A673 (cell line): Measurements from ENCODE around the gene BCAS1. TPM values are rescaled to one million over a fixed set of nuclear protein-coding genes. Genes with fewer than 3 reads are reported as not detected.

Source experiments
- BruUV-seq: library from RNA; stranded (reverse); fragments of 400-500 nt; replicated peaks from 2 replicates; lab custom pipeline; 2021; lab: Mats Ljungman, UMichigan
- CTCF ChIA-PET: fragments of 300-600 bp; sonication (Branson Sonifier 250); formaldehyde crosslinking; loops from one replicate; lab custom pipeline; 2022; ENCODE audit warnings: antibody characterized with exemption; lab: Charles Lee
- POLR2A ChIA-PET: fragments of 300-600 bp; sonication (Branson Sonifier 250); formaldehyde crosslinking; loops from one replicate; lab custom pipeline; 2022; ENCODE audit warnings: antibody characterized with exemption; ENCODE audit not compliant: low non-redundant PET; lab: Charles Lee
- DNase-seq: peaks from one replicate; pipeline ENCODE4 v3.0.0-alpha.2; 2015; ENCODE audit warnings: low spot score
- H3K27ac ChIP-seq: fragments of 200-600 bp; sonication (generic); 2 replicates; pipeline ENCODE4 v1.5.1; 2016; ENCODE audit warnings: mixed run types, low read depth, mild to moderate bottlenecking, mixed read lengths, antibody characterized with exemption, low read length; ENCODE audit not compliant: poor library complexity, severe bottlenecking
- H3K27me3 ChIP-seq: fragments of 200-600 bp; sonication (generic); replicated peaks from 2 replicates; pipeline ENCODE4 v1.6.1; 2017; ENCODE audit warnings: mixed run types, low read depth, mild to moderate bottlenecking, mixed read lengths, antibody characterized with exemption, low read length; ENCODE audit not compliant: insufficient read depth, poor library complexity
- H3K36me3 ChIP-seq: fragments of 200-600 bp; sonication (generic); 2 replicates; pipeline ENCODE4 v1.6.1; 2016; ENCODE audit warnings: mixed run types, mild to moderate bottlenecking, mixed read lengths, antibody characterized with exemption, low read length; ENCODE audit not compliant: insufficient read depth, poor library complexity, severe bottlenecking
- H3K4me1 ChIP-seq: fragments of 200-600 bp; sonication (generic); 2 replicates; pipeline ENCODE4 v1.6.1; 2017; ENCODE audit warnings: mixed run types, mild to moderate bottlenecking, mixed read lengths, antibody characterized with exemption, low read length; ENCODE audit not compliant: insufficient read depth, poor library complexity, severe bottlenecking
- H3K4me3 ChIP-seq: fragments of 200-600 bp; sonication (generic); 2 replicates; pipeline ENCODE4 v1.5.1; 2016; ENCODE audit warnings: low read depth, mixed run types, mild to moderate bottlenecking, mixed read lengths, low read length; ENCODE audit not compliant: poor library complexity, severe bottlenecking
- H3K9me3 ChIP-seq: fragments of 200-600 bp; sonication (generic); 2 replicates; pipeline ENCODE4 v1.6.1; 2016; ENCODE audit warnings: mixed run types, low read depth, mild to moderate bottlenecking, mixed read lengths, antibody characterized with exemption, low read length; ENCODE audit not compliant: poor library complexity, severe bottlenecking
- EZH2 ChIP-seq: fragments of 200-600 bp; sonication (generic); IDR thresholded peaks from 2 replicates; pipeline ENCODE4 v1.6.1; 2017; ENCODE audit warnings: borderline replicate concordance, low read depth, mild to moderate bottlenecking, mixed read lengths, antibody characterized with exemption, low read length; ENCODE audit not compliant: poor library complexity, severe bottlenecking
- intact Hi-C: fragments of 100-400 bp; cut with micrococcal nuclease; formaldehyde crosslinking; loops from one replicate; pipeline ENCODE4 v1.10.0; 2022; ENCODE audit not compliant: unreplicated experiment
- total RNA-seq: library from RNA; stranded (reverse); gene quantifications from 2 replicates; pipeline ENCODE4 v1.2.3, GENCODE V29; 2021
- TF ChIP-seq, protein P1 (sequence below): fragments of 300-800, 200-600 bp; sonication (generic); conservative IDR thresholded peaks from 2 replicates; pipeline ENCODE4 v1.5.1; 2017; ENCODE audit warnings: low read depth, mild to moderate bottlenecking, antibody characterized with exemption, low read length, moderate library complexity, mixed read lengths

Gene BCAS1
- total RNA-seq, 1 experiment from 2014 or later, result 1.4 TPM

DNA sequence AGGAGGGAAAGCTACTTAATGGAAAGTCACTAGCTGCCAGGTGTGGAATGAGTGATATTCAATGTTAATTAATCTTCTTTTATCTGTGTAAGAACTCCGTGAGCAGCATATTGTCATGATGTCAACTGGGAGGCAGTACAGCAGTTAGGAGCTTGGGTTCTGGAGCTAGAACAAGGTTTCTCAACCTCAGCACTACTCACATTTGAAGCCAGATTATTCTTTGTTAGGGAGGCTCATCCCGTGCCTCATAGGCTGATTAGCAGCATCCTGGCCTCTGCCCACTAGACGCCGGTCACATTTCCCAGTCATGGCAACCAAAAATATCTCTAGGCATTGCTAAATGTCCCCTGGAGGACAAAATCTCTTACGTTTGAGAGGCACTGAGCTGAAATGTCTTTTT is 41.2 kb downstream of the BCAS1 start:
- intact Hi-C loops, result no loop called here
- Histone ChIP-seq H3K9me3 (no peaks in the 10 kb centered on the region), H3K27me3 (no peaks in the 10 kb centered on the region), H3K4me1 (peaks cover 6% of the 10 kb centered on the region), H3K4me3 (no peak overlapping the region), H3K36me3 (no peaks in the 10 kb centered on the region), H3K27ac (no peak overlapping the region)
- ChIA-PET CTCF (no interaction called here), POLR2A (no interaction called here)
- DNase-seq, result no peak
- no peak for TF ChIP-seq EZH2
- TF ChIP-seq, protein P1, sequence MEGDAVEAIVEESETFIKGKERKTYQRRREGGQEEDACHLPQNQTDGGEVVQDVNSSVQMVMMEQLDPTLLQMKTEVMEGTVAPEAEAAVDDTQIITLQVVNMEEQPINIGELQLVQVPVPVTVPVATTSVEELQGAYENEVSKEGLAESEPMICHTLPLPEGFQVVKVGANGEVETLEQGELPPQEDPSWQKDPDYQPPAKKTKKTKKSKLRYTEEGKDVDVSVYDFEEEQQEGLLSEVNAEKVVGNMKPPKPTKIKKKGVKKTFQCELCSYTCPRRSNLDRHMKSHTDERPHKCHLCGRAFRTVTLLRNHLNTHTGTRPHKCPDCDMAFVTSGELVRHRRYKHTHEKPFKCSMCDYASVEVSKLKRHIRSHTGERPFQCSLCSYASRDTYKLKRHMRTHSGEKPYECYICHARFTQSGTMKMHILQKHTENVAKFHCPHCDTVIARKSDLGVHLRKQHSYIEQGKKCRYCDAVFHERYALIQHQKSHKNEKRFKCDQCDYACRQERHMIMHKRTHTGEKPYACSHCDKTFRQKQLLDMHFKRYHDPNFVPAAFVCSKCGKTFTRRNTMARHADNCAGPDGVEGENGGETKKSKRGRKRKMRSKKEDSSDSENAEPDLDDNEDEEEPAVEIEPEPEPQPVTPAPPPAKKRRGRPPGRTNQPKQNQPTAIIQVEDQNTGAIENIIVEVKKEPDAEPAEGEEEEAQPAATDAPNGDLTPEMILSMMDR, result no peak
- BruUV-seq, result no TSS peak

DNA sequence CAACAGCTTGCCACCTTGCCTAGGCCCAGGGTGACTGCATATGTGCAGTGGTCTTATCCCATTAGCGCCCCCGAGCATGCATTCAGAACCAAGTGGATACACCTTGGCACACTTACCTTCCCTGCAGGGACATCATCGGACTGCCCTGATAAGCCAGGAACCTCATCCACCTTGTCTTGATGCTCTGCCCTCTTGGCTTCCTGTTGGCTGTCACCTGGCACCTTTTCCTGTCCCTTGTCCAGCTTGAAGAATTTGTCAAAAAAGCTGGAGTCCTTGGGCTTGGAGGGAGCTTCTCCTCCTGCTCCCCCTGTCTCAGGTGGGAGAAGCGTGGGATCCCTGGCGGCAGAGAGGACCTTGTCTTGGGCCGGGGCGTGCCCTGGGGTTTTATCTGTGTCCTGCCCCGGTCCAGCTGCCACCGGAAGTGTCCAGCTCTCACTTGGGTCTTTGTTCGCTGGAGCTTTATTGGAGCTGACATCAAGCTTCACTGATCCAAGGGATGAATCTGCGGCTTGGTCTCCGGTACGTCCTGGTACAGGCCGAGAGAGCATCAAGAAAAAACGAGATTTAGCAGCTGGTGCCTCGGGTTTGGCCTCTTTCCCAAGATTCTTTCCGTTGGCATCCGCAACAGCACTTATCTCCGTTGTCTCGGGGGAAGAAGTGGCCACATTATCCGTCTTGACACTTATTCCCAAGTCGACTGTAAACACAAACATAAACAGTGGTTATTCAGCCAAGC is 42.0 kb downstream of the BCAS1 start:
- POLR2A ChIA-PET, result no interaction called here
- BruUV-seq, result no TSS peak
- Histone ChIP-seq H3K27me3 (no peaks in the 10 kb centered on the region), H3K4me1 (peaks cover 6% of the 10 kb centered on the region), H3K9me3 (no peaks in the 10 kb centered on the region), H3K27ac (no peak overlapping the region), H3K36me3 (no peaks in the 10 kb centered on the region), H3K4me3 (no peak overlapping the region)
- intact Hi-C loops, result no loop called here
- no peak for TF ChIP-seq EZH2
- TF ChIP-seq, protein P1, result no peak
- CTCF ChIA-PET, result no interaction called here
- DNase-seq, result no peak

DNA sequence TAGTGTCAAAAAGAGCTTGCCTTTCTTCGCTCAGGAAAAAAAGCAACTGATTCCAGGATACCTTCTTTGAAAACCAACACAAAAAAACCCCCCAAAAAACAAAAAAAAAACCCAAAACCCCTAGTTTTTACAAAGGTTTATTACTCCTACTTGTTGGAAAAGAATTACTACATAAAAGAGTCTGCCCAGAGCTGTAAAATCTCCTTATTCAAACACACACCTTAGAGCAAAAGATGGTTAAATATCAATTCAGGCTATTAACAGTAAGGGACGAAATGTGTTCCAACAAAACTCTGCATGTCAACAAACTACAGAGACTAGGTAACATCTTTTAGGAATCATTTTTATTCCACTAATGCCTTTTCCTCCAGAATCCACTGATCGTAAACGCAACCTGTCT is 42.7 kb downstream of the BCAS1 start:
- H3K36me3 ChIP-seq, result no peaks in the 10 kb centered on the region
- no peak overlapping the region for H3K4me3 ChIP-seq
- H3K4me1 ChIP-seq, result peaks cover 6% of the 10 kb centered on the region
- no peak for DNase-seq
- TF ChIP-seq, protein P1, result no peak
- TF ChIP-seq EZH2, result no peak
- ChIA-PET POLR2A (interaction anchor here (0.6 kb wide), 1 partner anchor 67 kb away, joined by 3 read pairs; no protein-coding TSS in a partner anchor), CTCF (no interaction called here)
- no peaks in the 10 kb centered on the region for H3K27me3 ChIP-seq
- intact Hi-C loops, result no loop called here
- H3K27ac ChIP-seq, result no peak overlapping the region
- H3K9me3 ChIP-seq, result no peaks in the 10 kb centered on the region
- BruUV-seq, result no TSS peak
